ENCODE results near the gene SKAP2.

The SKAP2 gene

DNA sequence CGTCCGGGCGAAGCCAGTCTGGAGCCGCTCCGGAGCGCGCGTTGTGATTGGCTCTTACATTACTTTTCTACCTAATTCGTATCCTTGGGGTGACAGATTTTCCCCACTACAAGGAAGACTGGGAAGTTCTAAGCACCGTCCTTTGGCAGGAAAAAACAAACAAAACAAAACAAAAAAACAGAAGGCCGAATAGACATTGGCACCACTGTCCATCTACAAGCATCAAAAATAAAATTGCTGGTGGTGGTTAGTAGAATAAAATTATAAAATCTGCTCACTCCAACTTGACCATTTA, 651 bp upstream of the SKAP2 start:
- Histone ChIP-seq H3K4me3 (ENCODE audit: low read length) (peak overlapping the region; percentile 62), H3K4me1 (ENCODE audit: insufficient read depth, low read length) (peaks cover 9% of the 10 kb centered on the region), H3K36me3 (ENCODE audit: insufficient read depth, low read length) (no peaks in the 10 kb centered on the region), H2AFZ (ENCODE audit: low read depth, low read length) (peak overlapping the region; percentile 89), H3K27me3 (ENCODE audit: insufficient read depth, low read length) (peaks cover under 1% of the 10 kb centered on the region), H3K9me3 (ENCODE audit: low read length) (no peaks in the 10 kb centered on the region)

DNA sequence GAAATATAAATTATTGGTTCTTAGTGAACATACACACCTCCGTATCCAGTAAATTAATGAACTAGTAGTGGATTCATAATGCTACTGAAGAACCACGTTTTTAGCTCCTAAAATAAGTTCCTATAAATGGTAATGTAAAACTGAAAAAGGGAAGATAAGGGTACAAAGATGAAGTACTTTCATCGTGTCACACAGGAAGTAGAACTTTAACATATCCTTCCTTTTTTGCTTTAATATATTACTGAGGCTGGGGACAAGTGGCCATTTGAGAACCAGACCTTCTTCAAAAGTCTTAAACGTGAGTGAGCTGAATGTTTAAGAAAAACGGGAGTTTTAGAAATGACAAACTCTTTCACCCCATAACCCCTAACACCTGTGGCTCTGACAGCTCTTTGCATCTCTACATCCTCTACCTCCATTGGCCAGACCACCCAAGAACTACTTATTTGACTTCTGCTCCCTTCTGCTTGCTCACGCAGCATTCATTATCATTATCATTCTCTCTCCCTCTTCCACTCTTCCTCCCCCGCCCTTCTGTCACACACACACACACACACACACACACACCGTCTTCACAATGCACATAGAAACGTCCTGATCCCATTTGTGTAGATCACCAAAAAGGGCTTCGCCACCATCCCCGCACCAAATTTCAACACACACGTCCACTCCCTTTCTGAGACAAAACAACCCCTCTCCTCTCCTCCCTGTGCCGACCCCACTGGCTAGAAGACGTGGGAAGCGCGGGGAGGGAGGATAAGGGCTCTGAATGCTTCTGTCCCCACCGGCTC, 677 bp downstream of the SKAP2 start:
- Histone ChIP-seq H3K4me3 (ENCODE audit: low read length) (peak overlapping the region; percentile 62), H2AFZ (ENCODE audit: low read depth, low read length) (peak overlapping the region; percentile 89), H3K27me3 (ENCODE audit: insufficient read depth, low read length) (peaks cover 12% of the 10 kb centered on the region), H3K4me1 (ENCODE audit: insufficient read depth, low read length) (peaks cover 9% of the 10 kb centered on the region), H3K9me3 (ENCODE audit: low read length) (no peaks in the 10 kb centered on the region), H3K36me3 (ENCODE audit: insufficient read depth, low read length) (no peaks in the 10 kb centered on the region)

DNA sequence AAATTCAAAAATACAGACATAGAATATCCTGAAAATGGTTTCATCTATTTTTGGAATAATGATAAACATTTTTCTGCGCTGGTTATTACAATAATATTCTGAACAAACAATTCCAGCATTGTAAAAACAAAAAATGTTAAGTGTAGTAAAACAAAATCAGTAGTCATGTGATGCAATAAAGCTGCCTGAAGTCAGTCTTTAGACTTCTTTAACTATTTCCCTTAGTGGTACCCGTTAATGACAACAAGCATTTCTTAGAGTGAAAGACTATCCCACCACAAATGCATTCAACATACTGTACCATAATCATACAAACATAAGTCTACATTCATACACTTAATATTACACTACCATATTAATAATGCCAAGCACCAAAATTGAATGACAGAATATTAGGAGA, 1.6 kb downstream of the SKAP2 start:
- peaks cover 21% of the 10 kb centered on the region for H3K27me3 ChIP-seq (ENCODE audit: insufficient read depth, low read length)
- H3K36me3 ChIP-seq (ENCODE audit: insufficient read depth, low read length) = no peaks in the 10 kb centered on the region
- no peaks in the 10 kb centered on the region for H3K9me3 ChIP-seq (ENCODE audit: low read length)
- no peak overlapping the region for H2AFZ ChIP-seq (ENCODE audit: low read depth, low read length)
- peaks cover 13% of the 10 kb centered on the region for H3K4me1 ChIP-seq (ENCODE audit: insufficient read depth, low read length)
- peak overlapping the region; percentile 62 for H3K4me3 ChIP-seq (ENCODE audit: low read length)

DNA sequence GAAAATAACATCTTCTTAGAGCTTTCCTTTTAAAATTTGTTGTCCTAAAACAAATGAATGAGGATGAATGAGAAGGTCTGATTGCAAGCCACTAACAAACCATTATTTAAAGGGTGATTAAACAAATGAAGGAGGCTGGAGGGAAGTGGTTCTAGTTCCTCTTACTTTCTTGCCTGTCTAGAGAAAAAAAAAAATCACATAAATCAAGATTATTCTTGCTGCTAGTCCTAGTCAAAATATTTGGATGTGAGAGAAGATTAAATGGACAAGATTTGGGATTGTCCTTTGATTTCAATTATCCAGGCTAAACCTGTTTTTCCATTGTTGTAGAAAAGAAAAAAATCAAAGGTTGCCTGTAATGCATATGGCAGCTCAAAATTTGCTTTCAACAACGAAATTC, 3.3 kb downstream of the SKAP2 start:
- Histone ChIP-seq H3K4me3 (ENCODE audit: low read length) (no peak overlapping the region), H3K36me3 (ENCODE audit: insufficient read depth, low read length) (no peaks in the 10 kb centered on the region), H3K9me3 (ENCODE audit: low read length) (no peaks in the 10 kb centered on the region), H3K4me1 (ENCODE audit: insufficient read depth, low read length) (peaks cover 20% of the 10 kb centered on the region), H3K27me3 (ENCODE audit: insufficient read depth, low read length) (peaks cover 36% of the 10 kb centered on the region), H2AFZ (ENCODE audit: low read depth, low read length) (no peak overlapping the region)

DNA sequence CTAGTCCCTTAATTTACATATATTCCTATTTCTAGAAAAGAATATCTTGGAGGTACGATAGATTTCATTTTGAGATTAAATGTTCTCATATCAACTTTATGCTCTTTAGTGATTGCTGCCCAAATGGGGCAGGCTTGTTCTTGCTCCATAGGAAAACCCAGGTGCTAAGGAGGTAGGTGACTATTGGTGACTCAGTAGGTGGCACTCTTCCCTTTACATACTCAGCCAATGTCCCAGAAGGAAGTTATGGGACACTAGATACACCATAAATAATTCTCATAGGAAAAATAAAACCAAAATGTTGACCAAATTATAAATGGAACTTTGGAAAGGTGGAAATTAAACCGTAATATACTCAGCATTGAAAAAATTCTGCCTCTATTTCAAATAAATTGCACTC, 4.0 kb downstream of the SKAP2 start:
- peaks cover 36% of the 10 kb centered on the region for H3K27me3 ChIP-seq (ENCODE audit: insufficient read depth, low read length)
- H3K36me3 ChIP-seq (ENCODE audit: insufficient read depth, low read length) = no peaks in the 10 kb centered on the region
- no peak overlapping the region for H3K4me3 ChIP-seq (ENCODE audit: low read length)
- H2AFZ ChIP-seq (ENCODE audit: low read depth, low read length) = no peak overlapping the region
- H3K4me1 ChIP-seq (ENCODE audit: insufficient read depth, low read length) = peaks cover 18% of the 10 kb centered on the region
- no peaks in the 10 kb centered on the region for H3K9me3 ChIP-seq (ENCODE audit: low read length)

DNA sequence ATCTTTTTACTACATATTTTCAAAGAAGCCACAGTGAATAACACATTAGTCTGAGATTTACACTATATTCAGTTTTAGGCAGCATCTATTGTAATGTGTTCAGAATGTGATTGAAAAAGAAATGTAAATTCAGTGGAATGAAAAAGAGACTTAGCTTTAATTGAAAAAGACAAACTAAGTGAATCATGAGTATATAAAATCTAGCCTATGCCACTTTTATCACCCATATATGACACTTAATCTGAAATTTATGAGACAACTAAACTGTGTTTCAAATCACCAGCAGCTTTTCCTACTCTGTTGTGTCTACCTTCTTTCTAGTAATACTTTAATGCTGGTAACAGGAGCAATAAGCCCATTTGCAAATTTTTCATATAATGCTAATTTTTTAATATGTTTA, 4.7 kb downstream of the SKAP2 start:
- no peak overlapping the region for H2AFZ ChIP-seq (ENCODE audit: low read depth, low read length)
- H3K36me3 ChIP-seq (ENCODE audit: insufficient read depth, low read length) = no peaks in the 10 kb centered on the region
- no peaks in the 10 kb centered on the region for H3K9me3 ChIP-seq (ENCODE audit: low read length)
- H3K4me1 ChIP-seq (ENCODE audit: insufficient read depth, low read length) = peaks cover 16% of the 10 kb centered on the region
- H3K27me3 ChIP-seq (ENCODE audit: insufficient read depth, low read length) = peaks cover 36% of the 10 kb centered on the region
- no peak overlapping the region for H3K4me3 ChIP-seq (ENCODE audit: low read length)

DNA sequence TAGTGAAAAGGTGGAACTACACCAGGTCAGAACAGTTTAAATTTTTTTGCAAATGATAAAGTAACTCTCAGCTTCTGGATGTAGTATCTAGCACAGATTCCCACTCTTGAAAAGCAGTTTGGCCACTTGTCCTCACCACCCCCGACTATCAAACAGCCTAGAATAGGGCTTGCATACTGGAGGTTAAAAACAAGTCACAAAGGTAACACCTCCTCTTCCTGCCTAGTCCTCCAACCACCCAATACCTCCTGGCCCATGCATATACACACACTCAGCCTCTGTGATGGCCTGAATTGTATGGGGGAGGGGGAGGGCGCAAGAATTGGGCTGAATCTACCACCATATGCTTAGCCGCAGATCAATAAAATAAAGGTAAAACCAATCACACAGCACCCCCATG, 5.7 kb downstream of the SKAP2 start:
- Histone ChIP-seq H3K9me3 (ENCODE audit: low read length) (no peaks in the 10 kb centered on the region), H3K4me1 (ENCODE audit: insufficient read depth, low read length) (peaks cover 16% of the 10 kb centered on the region), H2AFZ (ENCODE audit: low read depth, low read length) (no peak overlapping the region), H3K36me3 (ENCODE audit: insufficient read depth, low read length) (no peaks in the 10 kb centered on the region), H3K4me3 (ENCODE audit: low read length) (no peak overlapping the region), H3K27me3 (ENCODE audit: insufficient read depth, low read length) (peaks cover 36% of the 10 kb centered on the region)

DNA sequence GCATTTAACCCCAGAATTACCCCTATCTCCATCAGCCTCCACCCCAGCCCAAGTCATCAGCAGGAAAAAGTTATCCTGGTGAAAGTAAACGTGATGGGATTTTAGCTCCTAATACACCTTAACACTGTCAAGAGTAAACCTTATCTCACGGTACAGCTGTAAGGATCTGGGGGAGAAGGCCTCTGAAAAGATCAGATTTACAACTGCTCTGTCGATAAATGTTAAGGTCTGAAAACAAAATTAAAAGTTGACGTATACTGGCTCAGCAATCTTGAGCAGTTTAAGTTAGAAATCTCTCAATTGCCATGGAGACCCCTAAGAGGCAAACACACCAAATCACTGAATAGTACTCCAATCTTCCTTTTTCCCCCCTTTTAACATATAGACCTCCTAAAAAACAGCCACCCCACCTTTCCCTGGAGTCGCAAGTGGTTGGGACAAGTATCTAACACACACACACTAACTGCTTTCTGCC, 6.1 kb downstream of the SKAP2 start:
- peaks cover 36% of the 10 kb centered on the region for H3K27me3 ChIP-seq (ENCODE audit: insufficient read depth, low read length)
- H2AFZ ChIP-seq (ENCODE audit: low read depth, low read length) = no peak overlapping the region
- no peak overlapping the region for H3K4me3 ChIP-seq (ENCODE audit: low read length)
- H3K36me3 ChIP-seq (ENCODE audit: insufficient read depth, low read length) = no peaks in the 10 kb centered on the region
- H3K4me1 ChIP-seq (ENCODE audit: insufficient read depth, low read length) = peaks cover 12% of the 10 kb centered on the region
- no peaks in the 10 kb centered on the region for H3K9me3 ChIP-seq (ENCODE audit: low read length)

DNA sequence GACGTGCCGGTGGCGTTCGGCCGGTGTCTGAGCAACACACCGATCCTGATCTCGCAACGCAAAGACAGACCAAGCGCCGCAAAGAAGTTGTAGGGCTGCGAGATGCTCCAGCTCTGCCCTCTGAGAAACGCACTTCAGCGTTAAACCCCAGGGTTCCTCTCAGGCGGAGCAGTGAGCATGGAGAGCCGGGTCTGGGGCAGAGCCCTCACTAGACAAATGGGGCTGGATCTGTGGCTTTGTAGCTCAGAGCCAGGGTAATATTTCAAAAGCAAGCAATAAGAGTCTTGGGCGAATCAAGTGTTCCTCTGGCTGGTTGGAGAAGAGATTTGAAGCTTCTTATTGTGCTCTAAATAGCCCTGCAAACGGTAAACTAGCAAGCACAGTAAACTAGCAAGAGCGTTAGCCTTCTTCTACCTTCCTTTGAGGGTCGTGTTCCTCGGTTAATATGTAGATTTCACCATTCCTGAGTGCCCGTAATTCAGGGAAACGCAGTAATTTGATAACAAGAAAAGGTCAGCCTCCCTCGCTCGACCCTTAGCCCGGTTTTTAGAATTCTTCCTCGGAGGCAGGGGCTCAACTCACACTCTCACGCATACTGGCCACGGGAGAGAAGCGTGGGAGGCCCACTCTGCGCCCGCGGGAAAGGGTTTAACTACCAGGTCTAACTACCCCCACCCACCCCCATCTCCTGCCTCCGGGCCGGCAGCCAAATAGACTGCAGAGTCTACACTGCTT, 6.7 kb downstream of the SKAP2 start:
- Histone ChIP-seq H3K4me3 (ENCODE audit: low read length) (peak overlapping the region; percentile 26), H3K27me3 (ENCODE audit: insufficient read depth, low read length) (peaks cover 36% of the 10 kb centered on the region), H3K9me3 (ENCODE audit: low read length) (no peaks in the 10 kb centered on the region), H3K4me1 (ENCODE audit: insufficient read depth, low read length) (peaks cover 10% of the 10 kb centered on the region), H3K36me3 (ENCODE audit: insufficient read depth, low read length) (no peaks in the 10 kb centered on the region), H2AFZ (ENCODE audit: low read depth, low read length) (no peak overlapping the region)

DNA sequence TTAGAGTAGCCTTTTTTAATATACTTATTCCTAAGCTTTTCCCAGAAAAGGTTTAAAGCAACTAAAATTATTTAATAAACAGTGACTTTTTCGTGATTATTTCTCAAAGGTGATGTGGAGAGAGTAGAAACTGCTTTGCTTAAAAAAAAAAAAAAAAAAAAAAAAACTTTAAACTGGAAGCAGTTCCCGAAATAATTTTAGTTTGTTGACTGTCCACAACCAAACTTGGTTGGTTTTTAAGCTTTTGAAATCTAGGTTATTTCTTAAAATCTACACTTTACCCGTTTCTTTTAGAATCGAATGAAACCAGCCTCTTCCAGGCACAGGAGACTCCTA, 7.3 kb downstream of the SKAP2 start:
- Histone ChIP-seq H3K36me3 (ENCODE audit: insufficient read depth, low read length) (no peaks in the 10 kb centered on the region), H3K9me3 (ENCODE audit: low read length) (no peaks in the 10 kb centered on the region), H3K27me3 (ENCODE audit: insufficient read depth, low read length) (peaks cover 36% of the 10 kb centered on the region), H3K4me3 (ENCODE audit: low read length) (peak overlapping the region; percentile 26), H2AFZ (ENCODE audit: low read depth, low read length) (no peak overlapping the region), H3K4me1 (ENCODE audit: insufficient read depth, low read length) (peaks cover 10% of the 10 kb centered on the region)

DNA sequence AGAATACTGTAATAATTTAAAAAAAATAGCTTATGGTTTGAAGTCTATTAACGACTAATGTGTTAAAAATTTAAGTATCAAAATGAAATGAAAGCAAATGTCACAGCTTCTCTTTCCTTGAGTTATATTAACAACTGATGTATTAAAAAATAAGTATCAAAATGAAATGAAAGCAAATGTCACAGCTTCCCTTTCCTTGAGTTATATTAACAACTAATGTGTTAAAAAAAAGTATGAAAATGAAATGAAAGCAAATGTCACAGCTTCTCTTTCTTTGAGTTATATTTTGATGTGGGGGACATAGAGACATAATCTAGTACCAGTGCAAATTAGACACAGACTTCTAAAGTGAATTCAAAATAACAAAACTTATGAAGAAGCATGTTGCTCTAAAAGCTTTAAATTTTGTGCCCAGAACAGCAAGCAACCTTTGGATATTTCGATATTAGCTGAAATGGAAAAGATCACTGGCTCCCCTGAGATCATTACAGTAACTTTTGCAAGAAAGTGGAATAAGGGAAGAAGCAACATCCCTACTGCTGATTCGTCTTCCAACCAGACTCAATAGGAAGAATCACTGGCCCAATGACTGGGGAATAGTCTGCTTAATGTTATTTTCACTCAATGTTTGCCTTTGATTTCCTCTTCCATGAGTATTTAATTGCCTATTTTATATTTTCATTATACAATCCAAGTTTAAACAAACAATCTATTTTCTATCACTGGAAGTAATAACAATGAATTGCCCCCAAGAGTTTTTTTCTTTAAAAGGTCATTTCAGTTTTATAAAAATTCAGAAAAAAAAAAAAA, 8.0 kb downstream of the SKAP2 start:
- Histone ChIP-seq H3K36me3 (ENCODE audit: insufficient read depth, low read length) (no peaks in the 10 kb centered on the region), H3K9me3 (ENCODE audit: low read length) (no peaks in the 10 kb centered on the region), H3K27me3 (ENCODE audit: insufficient read depth, low read length) (peaks cover 36% of the 10 kb centered on the region), H3K4me1 (ENCODE audit: insufficient read depth, low read length) (peaks cover 10% of the 10 kb centered on the region), H3K4me3 (ENCODE audit: low read length) (peak overlapping the region; percentile 26), H2AFZ (ENCODE audit: low read depth, low read length) (no peak overlapping the region)

DNA sequence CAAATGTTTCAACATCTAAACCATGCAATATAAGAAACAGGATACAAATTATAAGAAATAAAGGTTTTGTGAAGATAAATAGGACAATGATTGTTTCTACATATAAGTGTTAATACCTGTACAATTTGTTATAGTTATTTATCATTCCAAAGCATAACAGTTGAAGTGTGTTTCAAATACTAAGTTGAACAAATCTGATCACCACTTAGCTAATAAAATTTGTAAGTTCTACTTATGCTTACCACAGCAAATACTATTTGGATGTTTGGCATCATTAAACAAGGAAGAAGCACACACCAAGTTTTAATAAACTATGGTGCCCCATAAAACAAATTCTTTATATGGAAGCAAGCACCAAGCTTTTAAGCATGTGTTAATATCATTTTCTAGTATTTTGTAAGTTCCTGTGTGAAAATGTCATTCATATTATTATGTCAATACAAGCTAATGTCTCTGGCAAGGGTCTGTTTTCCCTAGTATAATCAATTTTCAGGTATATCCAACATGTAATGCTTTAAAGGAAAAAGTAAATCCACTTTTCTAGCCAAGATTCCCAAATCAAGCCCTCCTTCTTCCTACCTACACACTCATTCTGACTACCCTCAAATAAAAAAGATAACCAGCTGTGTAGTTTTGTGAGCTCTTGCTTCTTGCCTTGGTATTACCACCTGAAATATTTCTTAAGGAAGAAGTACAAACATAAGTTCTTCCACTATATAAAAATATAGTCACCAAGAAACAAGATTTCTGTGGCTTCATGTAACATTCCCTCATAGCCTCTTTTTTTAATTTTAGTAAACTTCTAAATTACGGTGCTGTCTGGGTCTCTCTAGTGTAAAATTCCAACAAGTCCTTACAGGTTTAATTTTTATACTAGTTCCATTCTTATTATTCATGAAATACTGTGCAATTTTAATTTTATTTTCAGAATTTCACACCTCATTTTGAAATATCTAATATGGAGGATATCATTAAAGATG, 9.2 kb downstream of the SKAP2 start:
- H2AFZ ChIP-seq (ENCODE audit: low read depth, low read length) = no peak overlapping the region
- peaks cover 10% of the 10 kb centered on the region for H3K4me1 ChIP-seq (ENCODE audit: insufficient read depth, low read length)
- H3K4me3 ChIP-seq (ENCODE audit: low read length) = no peak overlapping the region
- H3K9me3 ChIP-seq (ENCODE audit: low read length) = no peaks in the 10 kb centered on the region
- H3K36me3 ChIP-seq (ENCODE audit: insufficient read depth, low read length) = no peaks in the 10 kb centered on the region
- peaks cover 36% of the 10 kb centered on the region for H3K27me3 ChIP-seq (ENCODE audit: insufficient read depth, low read length)
